ENCODE measurements around the gene OR4K5.

OR4K5 gene

DNA sequence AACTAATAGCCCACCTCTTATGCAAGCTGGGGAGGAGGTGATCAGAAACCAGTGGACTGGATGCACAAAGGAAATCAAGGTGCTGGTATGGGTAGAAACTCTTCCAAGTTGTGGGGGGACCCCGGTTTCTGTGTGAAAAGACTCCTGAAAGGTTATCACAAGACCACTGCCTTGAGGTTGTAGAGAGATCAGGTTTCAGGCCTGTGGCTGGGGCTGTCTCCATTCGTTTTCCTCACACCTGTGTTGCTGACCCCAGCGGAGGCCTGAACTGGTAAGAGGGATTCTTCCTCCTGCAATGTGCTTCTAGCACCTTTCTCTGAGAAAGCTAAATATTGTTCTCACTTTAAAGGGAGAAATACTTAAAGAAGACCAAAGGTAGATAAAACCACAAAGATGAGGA is 9.3 kb upstream of the OR4K5 start:
- Histone ChIP-seq H3K4me1 (ENCODE audit: control insufficient read depth, low read length) (no peaks in the 10 kb centered on the region), H3F3A (ENCODE audit: control insufficient read depth, insufficient read depth) (no peaks in the 10 kb centered on the region), H3K27ac (ENCODE audit: low read depth, low read length) (no peak overlapping the region), H3K79me2 (ENCODE audit: control insufficient read depth, low read length) (no peaks in the 10 kb centered on the region), H4K20me1 (ENCODE audit: control insufficient read depth, insufficient read depth, low read depth, low read length) (no peaks in the 10 kb centered on the region), H3K9me2 (replicated peaks; ENCODE audit: control insufficient read depth, low read length) (no peaks in the 10 kb centered on the region), H3K4me2 (ENCODE audit: low read length) (no peak overlapping the region), H3K36me3 (ENCODE audit: control insufficient read depth, low read length) (no peaks in the 10 kb centered on the region), H3K9me3 (ENCODE audit: control insufficient read depth, insufficient read depth, low read length) (no peaks in the 10 kb centered on the region), H3K4me3 (ENCODE audit: low read length) (no peak overlapping the region), H3K27me3 (ENCODE audit: control insufficient read depth, low read length) (no peaks in the 10 kb centered on the region)
- no peak for TF ChIP-seq EZH2phosphoT487 (IDR thresholded peaks at IDR 0.05; ENCODE audit: borderline replicate concordance, low read length)
- TF ChIP-seq, protein P1, sequence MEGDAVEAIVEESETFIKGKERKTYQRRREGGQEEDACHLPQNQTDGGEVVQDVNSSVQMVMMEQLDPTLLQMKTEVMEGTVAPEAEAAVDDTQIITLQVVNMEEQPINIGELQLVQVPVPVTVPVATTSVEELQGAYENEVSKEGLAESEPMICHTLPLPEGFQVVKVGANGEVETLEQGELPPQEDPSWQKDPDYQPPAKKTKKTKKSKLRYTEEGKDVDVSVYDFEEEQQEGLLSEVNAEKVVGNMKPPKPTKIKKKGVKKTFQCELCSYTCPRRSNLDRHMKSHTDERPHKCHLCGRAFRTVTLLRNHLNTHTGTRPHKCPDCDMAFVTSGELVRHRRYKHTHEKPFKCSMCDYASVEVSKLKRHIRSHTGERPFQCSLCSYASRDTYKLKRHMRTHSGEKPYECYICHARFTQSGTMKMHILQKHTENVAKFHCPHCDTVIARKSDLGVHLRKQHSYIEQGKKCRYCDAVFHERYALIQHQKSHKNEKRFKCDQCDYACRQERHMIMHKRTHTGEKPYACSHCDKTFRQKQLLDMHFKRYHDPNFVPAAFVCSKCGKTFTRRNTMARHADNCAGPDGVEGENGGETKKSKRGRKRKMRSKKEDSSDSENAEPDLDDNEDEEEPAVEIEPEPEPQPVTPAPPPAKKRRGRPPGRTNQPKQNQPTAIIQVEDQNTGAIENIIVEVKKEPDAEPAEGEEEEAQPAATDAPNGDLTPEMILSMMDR (IDR thresholded peaks at IDR 0.05; ENCODE audit: low read depth, low read length, poor library complexity, severe bottlenecking): no peak

DNA sequence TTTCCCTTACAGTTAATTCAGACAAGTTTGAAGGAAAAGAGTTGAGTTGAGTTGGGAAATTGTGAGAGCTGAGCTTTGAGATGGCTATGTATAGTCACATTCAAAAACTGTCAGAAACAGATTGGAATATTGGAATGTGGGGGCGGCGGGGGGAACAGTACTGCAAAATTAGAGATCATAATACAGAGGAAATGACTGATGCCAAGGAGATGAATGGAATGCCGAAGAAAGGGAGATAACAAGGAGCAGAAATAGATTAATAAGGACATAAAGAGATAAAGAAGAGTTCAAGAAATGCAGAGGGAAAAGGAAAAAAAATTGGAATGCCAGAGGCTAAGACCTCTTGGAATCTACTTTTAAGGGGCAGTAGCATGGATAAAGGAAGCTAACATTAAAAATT is 3.2 kb upstream of the OR4K5 start:
- no peaks in the 10 kb centered on the region for H3K36me3 ChIP-seq (ENCODE audit: control insufficient read depth, low read length)
- H3K9me3 ChIP-seq (ENCODE audit: control insufficient read depth, insufficient read depth, low read length): no peaks in the 10 kb centered on the region
- no peak overlapping the region for H3K4me2 ChIP-seq (ENCODE audit: low read length)
- no peaks in the 10 kb centered on the region for H4K20me1 ChIP-seq (ENCODE audit: control insufficient read depth, insufficient read depth, low read depth, low read length)
- H3K27ac ChIP-seq (ENCODE audit: low read depth, low read length): no peak overlapping the region
- no peaks in the 10 kb centered on the region for H3F3A ChIP-seq (ENCODE audit: control insufficient read depth, insufficient read depth)
- no peaks in the 10 kb centered on the region for H3K9me2 ChIP-seq (replicated peaks; ENCODE audit: control insufficient read depth, low read length)
- H3K27me3 ChIP-seq (ENCODE audit: control insufficient read depth, low read length): no peaks in the 10 kb centered on the region
- H3K4me1 ChIP-seq (ENCODE audit: control insufficient read depth, low read length): no peaks in the 10 kb centered on the region
- no peaks in the 10 kb centered on the region for H3K79me2 ChIP-seq (ENCODE audit: control insufficient read depth, low read length)
- no peak for TF ChIP-seq EZH2phosphoT487 (IDR thresholded peaks at IDR 0.05; ENCODE audit: borderline replicate concordance, low read length)
- TF ChIP-seq, protein P1 (IDR thresholded peaks at IDR 0.05; ENCODE audit: low read depth, low read length, poor library complexity, severe bottlenecking): no peak
- no peak overlapping the region for H3K4me3 ChIP-seq (ENCODE audit: low read length)

DNA sequence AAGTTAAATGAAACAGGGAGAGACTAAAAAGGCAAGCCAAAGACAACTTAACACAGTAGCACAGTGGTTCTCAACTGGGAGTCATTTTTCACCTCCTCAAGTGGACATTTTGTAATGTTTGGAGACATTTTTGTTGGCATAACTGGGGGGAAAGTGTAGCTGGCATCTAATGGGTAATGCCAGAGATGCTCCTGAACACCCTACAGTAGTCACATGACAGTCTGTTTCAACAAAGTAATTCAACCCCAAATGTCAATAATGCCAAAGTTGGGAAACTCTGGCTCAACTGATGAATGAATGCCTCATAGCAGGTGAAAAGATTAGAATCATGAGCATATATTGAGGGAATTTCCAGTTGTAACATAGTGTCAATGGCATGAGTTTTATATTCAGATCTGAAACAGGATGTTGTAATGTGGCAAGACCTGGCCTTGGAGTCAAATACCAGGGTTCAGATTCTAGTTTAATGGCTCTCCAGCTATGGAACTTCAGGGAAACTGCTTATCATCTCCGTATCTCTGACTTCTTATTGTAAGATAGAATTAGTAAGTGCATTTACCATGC is 2.4 kb upstream of the OR4K5 start:
- Histone ChIP-seq H3K79me2 (ENCODE audit: control insufficient read depth, low read length) (no peaks in the 10 kb centered on the region), H3K9me2 (replicated peaks; ENCODE audit: control insufficient read depth, low read length) (no peaks in the 10 kb centered on the region), H3F3A (ENCODE audit: control insufficient read depth, insufficient read depth) (no peaks in the 10 kb centered on the region), H3K4me2 (ENCODE audit: low read length) (no peak overlapping the region), H3K27me3 (ENCODE audit: control insufficient read depth, low read length) (no peaks in the 10 kb centered on the region), H3K27ac (ENCODE audit: low read depth, low read length) (no peak overlapping the region), H3K9me3 (ENCODE audit: control insufficient read depth, insufficient read depth, low read length) (no peaks in the 10 kb centered on the region), H3K4me1 (ENCODE audit: control insufficient read depth, low read length) (no peaks in the 10 kb centered on the region), H3K4me3 (ENCODE audit: low read length) (no peak overlapping the region), H3K36me3 (ENCODE audit: control insufficient read depth, low read length) (no peaks in the 10 kb centered on the region), H4K20me1 (ENCODE audit: control insufficient read depth, insufficient read depth, low read depth, low read length) (no peaks in the 10 kb centered on the region)
- TF ChIP-seq EZH2phosphoT487 (IDR thresholded peaks at IDR 0.05; ENCODE audit: borderline replicate concordance, low read length): no peak
- TF ChIP-seq, protein P1 (IDR thresholded peaks at IDR 0.05; ENCODE audit: low read depth, low read length, poor library complexity, severe bottlenecking): no peak

All from DOHH2 (cell line).